ENCODE data around the gene NLGN4X. TPM values are rescaled to one million over a fixed set of nuclear protein-coding genes. Genes with fewer than 3 reads are reported as not detected.

NLGN4X gene
- 24.3 and 31.8 TPM in 2 replicates for total RNA-seq (2014; rRNA removed; shearing (Covaris generic))

GRCh38 chrX:6228720-6229119 is at the start of gene NLGN4X:
Gene NLGN4X (minus strand): TSS chrX:6228867. CDS start chrX:6151466, 77,401 bp downstream.

Small RNA genes lying within 50 kb of the gene (small RNA-seq; reads per million reads assigned to genes)
- gene RF00322: not detected

All from A375 (cell line).